Tibial nerve (tissue), 4 donors: ENCODE measurements around the gene SLC24A3.

ENCODE experiments used
- EP300 ChIP-seq, 2 donors: sonication (generic); formaldehyde crosslinking; IDR thresholded peaks; one replicate each; pipeline ENCODE4 v1.6.1; 2017; ENCODE audit warnings: antibody characterized with exemption in 2 of 2, mild to moderate bottlenecking in 1 of 2
- POLR2A ChIP-seq, 2 donors: fragments of 450-650 bp; IDR thresholded peaks; one replicate each; pipeline ENCODE4 v1.6.1; 2017; ENCODE audit warnings: antibody characterized with exemption in 2 of 2, mild to moderate bottlenecking in 2 of 2, moderate library complexity in 2 of 2
- TF ChIP-seq, protein P1 (sequence below), 5 experiments: fragments of 200-600 bp in 3 of 5; fragments of 450-650 bp in 2 of 5; sonication (generic) in 3 of 5; IDR thresholded peaks; one replicate each; pipeline ENCODE4 v1.5.1; 2016 to 2019; ENCODE audit warnings: antibody characterized with exemption in 5 of 5, mild to moderate bottlenecking in 3 of 5, moderate library complexity in 2 of 5

DNA sequence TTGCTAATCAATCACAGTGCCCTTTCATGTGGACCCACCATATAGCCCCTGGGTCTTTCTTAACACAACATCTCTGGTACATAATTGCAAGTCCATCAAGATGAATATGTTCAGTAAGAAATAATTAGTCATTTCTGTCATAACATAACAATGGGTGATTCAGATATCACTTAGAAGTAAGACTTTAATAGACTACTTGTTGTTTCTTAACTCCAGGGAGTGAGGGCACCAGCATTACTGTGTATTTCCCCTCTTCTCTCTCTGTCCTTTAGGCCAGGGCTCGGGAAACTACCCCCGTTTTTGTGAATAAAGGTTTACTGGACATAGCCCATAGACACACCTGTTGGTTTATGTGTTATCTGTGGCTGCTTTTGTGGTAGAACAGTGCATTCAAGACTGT, 123.5 kb downstream of the SLC24A3 start:
- TF ChIP-seq, protein P1, sequence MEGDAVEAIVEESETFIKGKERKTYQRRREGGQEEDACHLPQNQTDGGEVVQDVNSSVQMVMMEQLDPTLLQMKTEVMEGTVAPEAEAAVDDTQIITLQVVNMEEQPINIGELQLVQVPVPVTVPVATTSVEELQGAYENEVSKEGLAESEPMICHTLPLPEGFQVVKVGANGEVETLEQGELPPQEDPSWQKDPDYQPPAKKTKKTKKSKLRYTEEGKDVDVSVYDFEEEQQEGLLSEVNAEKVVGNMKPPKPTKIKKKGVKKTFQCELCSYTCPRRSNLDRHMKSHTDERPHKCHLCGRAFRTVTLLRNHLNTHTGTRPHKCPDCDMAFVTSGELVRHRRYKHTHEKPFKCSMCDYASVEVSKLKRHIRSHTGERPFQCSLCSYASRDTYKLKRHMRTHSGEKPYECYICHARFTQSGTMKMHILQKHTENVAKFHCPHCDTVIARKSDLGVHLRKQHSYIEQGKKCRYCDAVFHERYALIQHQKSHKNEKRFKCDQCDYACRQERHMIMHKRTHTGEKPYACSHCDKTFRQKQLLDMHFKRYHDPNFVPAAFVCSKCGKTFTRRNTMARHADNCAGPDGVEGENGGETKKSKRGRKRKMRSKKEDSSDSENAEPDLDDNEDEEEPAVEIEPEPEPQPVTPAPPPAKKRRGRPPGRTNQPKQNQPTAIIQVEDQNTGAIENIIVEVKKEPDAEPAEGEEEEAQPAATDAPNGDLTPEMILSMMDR (IDR thresholded peaks at IDR 0.05), result no peak
- no peak for TF ChIP-seq POLR2A (IDR thresholded peaks at IDR 0.05)
- TF ChIP-seq EP300 (IDR thresholded peaks at IDR 0.05), result no peak
